ENCODE results near the gene UBE2H. TPM values are rescaled to one million over a fixed set of nuclear protein-coding genes. Genes with fewer than 3 reads are reported as not detected.

The UBE2H gene
- total RNA-seq, 1 experiment from 2014 or later: 58.0 TPM

DNA sequence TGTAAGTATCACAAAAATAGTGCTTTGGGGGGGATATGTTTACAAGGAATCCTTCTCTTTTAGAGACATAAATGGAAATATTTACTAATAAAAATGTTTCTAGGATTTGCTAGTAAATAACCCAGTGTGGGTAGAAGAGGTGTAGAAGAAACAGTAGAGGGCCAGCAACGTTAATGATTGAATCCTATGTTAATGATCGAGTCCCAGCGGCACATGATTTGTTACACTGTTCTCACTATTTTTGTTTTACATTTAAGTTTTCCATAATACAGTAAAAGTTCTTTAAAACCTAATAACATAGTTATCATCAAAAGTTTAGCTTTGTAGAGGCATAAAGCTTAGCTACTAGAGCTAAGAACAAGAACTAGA is 66.0 kb downstream of the UBE2H start:
- in situ Hi-C loops (cut with HindIII; ENCODE audit: low pct_unique_long_range_greater_than_20kb, low sequenced_read_pairs) (no loop called here), intact Hi-C loops (cut with micrococcal nuclease; ENCODE audit: unreplicated experiment) (no loop called here)
- no peak for TF ChIP-seq SIN3A (IDR thresholded peaks at IDR 0.05; ENCODE audit: borderline replicate concordance, insufficient read depth, low read depth, low read length)
- TF ChIP-seq POLR2AphosphoS5 (IDR thresholded peaks at IDR 0.05; ENCODE audit: low read depth, low read length): no peak
- TF ChIP-seq, protein P1, sequence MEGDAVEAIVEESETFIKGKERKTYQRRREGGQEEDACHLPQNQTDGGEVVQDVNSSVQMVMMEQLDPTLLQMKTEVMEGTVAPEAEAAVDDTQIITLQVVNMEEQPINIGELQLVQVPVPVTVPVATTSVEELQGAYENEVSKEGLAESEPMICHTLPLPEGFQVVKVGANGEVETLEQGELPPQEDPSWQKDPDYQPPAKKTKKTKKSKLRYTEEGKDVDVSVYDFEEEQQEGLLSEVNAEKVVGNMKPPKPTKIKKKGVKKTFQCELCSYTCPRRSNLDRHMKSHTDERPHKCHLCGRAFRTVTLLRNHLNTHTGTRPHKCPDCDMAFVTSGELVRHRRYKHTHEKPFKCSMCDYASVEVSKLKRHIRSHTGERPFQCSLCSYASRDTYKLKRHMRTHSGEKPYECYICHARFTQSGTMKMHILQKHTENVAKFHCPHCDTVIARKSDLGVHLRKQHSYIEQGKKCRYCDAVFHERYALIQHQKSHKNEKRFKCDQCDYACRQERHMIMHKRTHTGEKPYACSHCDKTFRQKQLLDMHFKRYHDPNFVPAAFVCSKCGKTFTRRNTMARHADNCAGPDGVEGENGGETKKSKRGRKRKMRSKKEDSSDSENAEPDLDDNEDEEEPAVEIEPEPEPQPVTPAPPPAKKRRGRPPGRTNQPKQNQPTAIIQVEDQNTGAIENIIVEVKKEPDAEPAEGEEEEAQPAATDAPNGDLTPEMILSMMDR (IDR thresholded peaks at IDR 0.05): no peak
- TF ChIP-seq, protein P2, sequence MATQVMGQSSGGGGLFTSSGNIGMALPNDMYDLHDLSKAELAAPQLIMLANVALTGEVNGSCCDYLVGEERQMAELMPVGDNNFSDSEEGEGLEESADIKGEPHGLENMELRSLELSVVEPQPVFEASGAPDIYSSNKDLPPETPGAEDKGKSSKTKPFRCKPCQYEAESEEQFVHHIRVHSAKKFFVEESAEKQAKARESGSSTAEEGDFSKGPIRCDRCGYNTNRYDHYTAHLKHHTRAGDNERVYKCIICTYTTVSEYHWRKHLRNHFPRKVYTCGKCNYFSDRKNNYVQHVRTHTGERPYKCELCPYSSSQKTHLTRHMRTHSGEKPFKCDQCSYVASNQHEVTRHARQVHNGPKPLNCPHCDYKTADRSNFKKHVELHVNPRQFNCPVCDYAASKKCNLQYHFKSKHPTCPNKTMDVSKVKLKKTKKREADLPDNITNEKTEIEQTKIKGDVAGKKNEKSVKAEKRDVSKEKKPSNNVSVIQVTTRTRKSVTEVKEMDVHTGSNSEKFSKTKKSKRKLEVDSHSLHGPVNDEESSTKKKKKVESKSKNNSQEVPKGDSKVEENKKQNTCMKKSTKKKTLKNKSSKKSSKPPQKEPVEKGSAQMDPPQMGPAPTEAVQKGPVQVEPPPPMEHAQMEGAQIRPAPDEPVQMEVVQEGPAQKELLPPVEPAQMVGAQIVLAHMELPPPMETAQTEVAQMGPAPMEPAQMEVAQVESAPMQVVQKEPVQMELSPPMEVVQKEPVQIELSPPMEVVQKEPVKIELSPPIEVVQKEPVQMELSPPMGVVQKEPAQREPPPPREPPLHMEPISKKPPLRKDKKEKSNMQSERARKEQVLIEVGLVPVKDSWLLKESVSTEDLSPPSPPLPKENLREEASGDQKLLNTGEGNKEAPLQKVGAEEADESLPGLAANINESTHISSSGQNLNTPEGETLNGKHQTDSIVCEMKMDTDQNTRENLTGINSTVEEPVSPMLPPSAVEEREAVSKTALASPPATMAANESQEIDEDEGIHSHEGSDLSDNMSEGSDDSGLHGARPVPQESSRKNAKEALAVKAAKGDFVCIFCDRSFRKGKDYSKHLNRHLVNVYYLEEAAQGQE (IDR thresholded peaks at IDR 0.05; ENCODE audit: insufficient read depth in 1 of 2, low read depth in 2 of 2, low read length in 1 of 2): no peak
- Histone ChIP-seq H3K36me3 (ENCODE audit: control insufficient read depth, insufficient read depth, low read length) (no peaks in the 10 kb centered on the region; the same call in 1 of the 2 replicates), H3K27me3 (ENCODE audit: control insufficient read depth, insufficient read depth, low read length) (no peaks in the 10 kb centered on the region), H3K9me3 (ENCODE audit: control insufficient read depth, insufficient read depth, low read depth, low read length) (no peaks in the 10 kb centered on the region), H3K4me1 (ENCODE audit: control insufficient read depth, insufficient read depth, low read length) (no peaks in the 10 kb centered on the region; the same call in 1 of the 2 replicates), H3K27ac (ENCODE audit: low read length) (no peak overlapping the region), H3K4me3 (ENCODE audit: low read depth in 2 of 2, low read length in 2 of 2) (no peak overlapping the region)
- no peak for DNase-seq (ENCODE audit: low read depth, low spot score)
- POLR2A ChIA-PET: no interaction called here
- BruUV-seq (replicated peaks): no TSS peak
- ATAC-seq: no peak
- CTCF ChIA-PET: no interaction called here

DNA sequence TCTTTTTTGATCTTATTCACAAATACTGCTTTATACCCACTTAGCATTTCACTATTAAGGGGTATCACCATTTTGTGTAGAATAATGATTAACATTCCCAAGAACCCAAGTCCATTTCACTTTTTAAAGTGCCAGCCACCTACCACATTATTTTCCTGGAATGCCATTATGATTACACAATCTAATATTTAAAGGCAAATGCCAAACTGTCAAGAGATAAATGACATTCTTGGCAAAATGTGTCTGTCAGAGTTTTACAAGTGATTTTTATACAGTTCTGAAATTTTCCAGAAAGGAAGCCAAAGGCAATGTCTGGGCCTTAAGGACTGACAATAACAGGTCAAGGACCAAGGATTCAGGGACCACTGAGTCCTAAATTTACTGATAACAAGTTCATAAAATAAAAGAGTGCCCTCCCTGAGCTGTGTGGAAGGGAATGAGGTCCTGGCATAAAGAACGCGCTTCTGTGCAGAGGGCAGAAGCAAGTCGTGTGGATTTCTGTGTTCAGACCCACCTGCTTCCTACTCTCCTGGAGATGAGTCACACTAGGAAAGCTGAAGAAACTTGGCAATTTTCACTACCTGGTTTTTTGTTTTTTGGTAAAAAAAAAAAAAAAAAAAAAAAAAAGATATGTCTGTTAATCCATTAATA is 66.5 kb downstream of the UBE2H start:
- TF ChIP-seq, protein P1 (IDR thresholded peaks at IDR 0.05): no peak
- TF ChIP-seq, protein P2 (IDR thresholded peaks at IDR 0.05; ENCODE audit: insufficient read depth in 1 of 2, low read depth in 2 of 2, low read length in 1 of 2): no peak
- TF ChIP-seq POLR2AphosphoS5 (IDR thresholded peaks at IDR 0.05; ENCODE audit: low read depth, low read length) (no peak), TCF7L2 (IDR thresholded peaks at IDR 0.05; ENCODE audit: low read depth, low read length) (no peak), SIN3A (IDR thresholded peaks at IDR 0.05; ENCODE audit: borderline replicate concordance, insufficient read depth, low read depth, low read length) (no peak)
- Histone ChIP-seq H3K27me3 (ENCODE audit: control insufficient read depth, insufficient read depth, low read length) (no peaks in the 10 kb centered on the region), H3K36me3 (ENCODE audit: control insufficient read depth, insufficient read depth, low read length) (no peaks in the 10 kb centered on the region; the same call in 1 of the 2 replicates), H3K9me3 (ENCODE audit: control insufficient read depth, insufficient read depth, low read depth, low read length) (no peaks in the 10 kb centered on the region), H3K4me3 (ENCODE audit: low read depth in 2 of 2, low read length in 2 of 2) (no peak overlapping the region), H3K27ac (ENCODE audit: low read length) (no peak overlapping the region), H3K4me1 (ENCODE audit: control insufficient read depth, insufficient read depth, low read length) (no peaks in the 10 kb centered on the region; the same call in 1 of the 2 replicates)
- CTCF ChIA-PET: no interaction called here
- no peak for ATAC-seq
- in situ Hi-C loops (cut with HindIII; ENCODE audit: low pct_unique_long_range_greater_than_20kb, low sequenced_read_pairs) (no loop called here), intact Hi-C loops (cut with micrococcal nuclease; ENCODE audit: unreplicated experiment) (no loop called here)
- no TSS peak for BruUV-seq (replicated peaks)
- POLR2A ChIA-PET: no interaction called here
- DNase-seq (ENCODE audit: low read depth, low spot score): no peak

All from Panc1 (cell line).